ENCODE measurements around the gene TJAP1. TPM values are rescaled to one million over a fixed set of nuclear protein-coding genes. Genes with fewer than 3 reads are reported as not detected.

Gene TJAP1
- total RNA-seq, 2 experiments from 2014 or later, result 30.2 to 32.9 TPM

DNA sequence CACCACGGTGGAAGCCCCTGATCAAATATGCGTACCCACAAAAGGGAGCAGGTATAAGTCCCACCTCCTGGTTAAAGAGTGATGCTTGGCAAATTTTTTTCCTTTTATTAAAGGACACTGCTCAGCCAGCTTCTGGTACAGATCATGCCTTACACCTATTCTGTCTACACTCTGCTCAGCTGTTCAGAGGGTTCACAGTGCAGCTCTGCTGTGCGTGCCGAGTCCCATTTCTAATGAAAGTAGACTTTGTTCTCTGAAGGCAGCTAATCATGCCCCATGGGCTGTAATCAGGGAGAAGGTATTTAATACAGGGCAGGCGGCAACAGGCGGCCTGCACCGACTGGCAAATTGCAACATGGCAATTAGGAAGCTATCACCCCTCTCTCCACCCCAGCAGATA lies 16.5 kb downstream of the TJAP1 start:
- no peaks in the 10 kb centered on the region for H3K9me3 Mint-ChIP-seq
- no peak for DNase-seq
- ATAC-seq, result no peak
- no peak overlapping the region for H3K4me3 Mint-ChIP-seq
- TF ChIP-seq, protein P1, sequence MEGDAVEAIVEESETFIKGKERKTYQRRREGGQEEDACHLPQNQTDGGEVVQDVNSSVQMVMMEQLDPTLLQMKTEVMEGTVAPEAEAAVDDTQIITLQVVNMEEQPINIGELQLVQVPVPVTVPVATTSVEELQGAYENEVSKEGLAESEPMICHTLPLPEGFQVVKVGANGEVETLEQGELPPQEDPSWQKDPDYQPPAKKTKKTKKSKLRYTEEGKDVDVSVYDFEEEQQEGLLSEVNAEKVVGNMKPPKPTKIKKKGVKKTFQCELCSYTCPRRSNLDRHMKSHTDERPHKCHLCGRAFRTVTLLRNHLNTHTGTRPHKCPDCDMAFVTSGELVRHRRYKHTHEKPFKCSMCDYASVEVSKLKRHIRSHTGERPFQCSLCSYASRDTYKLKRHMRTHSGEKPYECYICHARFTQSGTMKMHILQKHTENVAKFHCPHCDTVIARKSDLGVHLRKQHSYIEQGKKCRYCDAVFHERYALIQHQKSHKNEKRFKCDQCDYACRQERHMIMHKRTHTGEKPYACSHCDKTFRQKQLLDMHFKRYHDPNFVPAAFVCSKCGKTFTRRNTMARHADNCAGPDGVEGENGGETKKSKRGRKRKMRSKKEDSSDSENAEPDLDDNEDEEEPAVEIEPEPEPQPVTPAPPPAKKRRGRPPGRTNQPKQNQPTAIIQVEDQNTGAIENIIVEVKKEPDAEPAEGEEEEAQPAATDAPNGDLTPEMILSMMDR (IDR thresholded peaks at IDR 0.05), result no peak
- no peak overlapping the region for H3K27ac Mint-ChIP-seq
- ChIA-PET POLR2A (interaction anchor here (1.0 to 1.3 kb wide), 3 partner anchors 9 to 18 kb away, joined by 3 to 5 read pairs (median 3); partner anchors contain the start of gene TJAP1), CTCF (interaction anchor here (1.2 to 10.4 kb wide), 5 partner anchors 13 to 115 kb away, joined by 4 to 78 read pairs (median 6); no protein-coding TSS in a partner anchor)
- H3K4me1 Mint-ChIP-seq (ENCODE audit: low read depth), result peaks cover 19% of the 10 kb centered on the region
- no peaks in the 10 kb centered on the region for H3K36me3 Mint-ChIP-seq (ENCODE audit: low read depth)
- H3K27me3 Mint-ChIP-seq, result no peaks in the 10 kb centered on the region
- intact Hi-C loops (cut with micrococcal nuclease), result no loop called here

DNA sequence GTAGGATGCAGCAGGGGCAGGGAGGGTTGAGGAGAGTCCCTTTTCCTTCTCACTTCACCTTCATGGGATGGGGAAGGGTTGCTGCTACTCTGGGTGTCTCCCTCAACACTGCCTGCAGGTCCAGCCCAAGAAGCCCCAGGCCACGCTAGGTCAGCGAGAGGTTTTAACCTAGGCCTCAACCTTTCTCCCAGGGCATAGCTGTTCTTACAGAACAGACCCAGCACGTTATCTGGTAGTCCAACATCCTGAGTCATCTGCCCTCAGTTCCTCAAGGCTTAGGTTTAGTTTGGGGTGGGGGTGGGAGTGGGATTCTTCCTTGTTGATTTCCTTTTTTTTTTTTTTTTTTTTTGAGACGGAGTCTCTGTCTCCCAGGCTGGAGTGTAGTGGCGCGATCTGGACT lies 17.0 kb downstream of the TJAP1 start:
- H3K4me3 Mint-ChIP-seq, result no peak overlapping the region
- H3K9me3 Mint-ChIP-seq, result no peaks in the 10 kb centered on the region
- H3K27ac Mint-ChIP-seq, result no peak overlapping the region
- CTCF ChIA-PET, result interaction anchor here (1.5 to 10.4 kb wide), 4 partner anchors 8 to 114 kb away, joined by 4 to 78 read pairs (median 6); no protein-coding TSS in a partner anchor
- no peaks in the 10 kb centered on the region for H3K27me3 Mint-ChIP-seq
- POLR2A ChIA-PET, result interaction anchor here (1.0 to 2.6 kb wide), 3 partner anchors 9 to 22 kb away, joined by 3 to 8 read pairs (median 5); partner anchors contain the start of genes POLR1C and YIPF3
- intact Hi-C loops (cut with micrococcal nuclease), result no loop called here
- TF ChIP-seq, protein P1 (IDR thresholded peaks at IDR 0.05), result no peak
- no peaks in the 10 kb centered on the region for H3K36me3 Mint-ChIP-seq (ENCODE audit: low read depth)
- peaks cover 19% of the 10 kb centered on the region for H3K4me1 Mint-ChIP-seq (ENCODE audit: low read depth)
- ATAC-seq, result no peak
- no peak for DNase-seq

DNA sequence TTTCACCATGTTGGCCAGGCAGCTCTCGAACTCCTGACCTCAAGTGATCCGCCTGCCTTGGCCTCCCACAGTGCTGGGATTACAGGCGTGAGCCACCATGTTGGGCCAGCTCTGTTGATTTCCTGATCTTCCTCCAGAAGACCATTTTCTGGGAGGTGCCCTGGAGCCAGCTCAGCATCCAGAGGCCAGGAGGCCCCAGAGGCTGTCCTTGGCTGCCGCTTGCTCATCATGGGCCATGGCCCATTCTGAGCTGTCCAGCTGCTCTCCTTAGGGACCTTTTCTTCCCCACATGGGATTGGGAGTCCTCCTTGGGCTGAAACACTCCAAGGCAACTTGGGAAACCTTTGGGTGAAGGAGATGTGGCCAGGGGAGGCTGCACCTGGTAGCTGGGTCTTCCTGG lies 17.4 kb downstream of the TJAP1 start:
- intact Hi-C loops (cut with micrococcal nuclease), result no loop called here
- Mint-ChIP-seq H3K9me3 (no peaks in the 10 kb centered on the region), H3K36me3 (ENCODE audit: low read depth) (peaks cover 2% of the 10 kb centered on the region), H3K27ac (no peak overlapping the region), H3K4me3 (no peak overlapping the region), H3K4me1 (ENCODE audit: low read depth) (peaks cover 19% of the 10 kb centered on the region), H3K27me3 (no peaks in the 10 kb centered on the region)
- ChIA-PET POLR2A (interaction anchor here (1.3 to 2.6 kb wide), 2 partner anchors 17 to 22 kb away, joined by 3 to 8 read pairs; partner anchors contain the start of genes POLR1C and YIPF3), CTCF (interaction anchor here (1.5 to 10.4 kb wide), 4 partner anchors 8 to 114 kb away, joined by 4 to 78 read pairs (median 6); no protein-coding TSS in a partner anchor)
- TF ChIP-seq, protein P1 (IDR thresholded peaks at IDR 0.05), result no peak
- ATAC-seq (no peak), DNase-seq (no peak)

DNA sequence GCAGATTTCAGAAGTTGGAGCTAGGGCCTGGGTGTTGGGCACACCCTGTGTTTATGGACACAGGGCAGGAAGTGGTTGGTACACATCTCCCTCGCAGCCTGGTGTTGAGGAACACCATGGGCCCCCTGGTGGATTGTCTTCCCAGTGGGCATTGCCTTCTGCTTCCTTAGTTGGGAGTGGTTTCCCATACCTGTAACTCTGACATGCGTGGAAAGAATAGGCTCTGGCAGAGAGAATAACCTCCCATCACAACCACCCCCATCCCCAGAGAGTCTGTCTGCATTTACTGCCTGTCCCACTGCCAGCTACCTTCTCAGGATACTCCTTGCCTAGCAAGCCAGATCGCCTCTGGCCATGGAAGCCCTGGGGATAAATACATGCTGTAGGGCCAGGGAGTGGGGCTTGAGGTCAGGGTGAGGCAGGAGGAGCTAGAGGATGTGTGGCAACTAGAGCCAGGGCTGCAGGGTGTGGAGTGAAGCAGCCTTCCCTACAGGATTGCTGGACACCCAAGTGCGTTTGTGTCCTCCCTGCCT lies 18.1 kb downstream of the TJAP1 start:
- H3K9me3 Mint-ChIP-seq, result no peaks in the 10 kb centered on the region
- no peak for DNase-seq
- intact Hi-C loops (cut with micrococcal nuclease), result no loop called here

More for the DNA sequence above, 18.1 kb downstream of the TJAP1 start:
- no peak for ATAC-seq
- ChIA-PET POLR2A (interaction anchor here (0.8 to 2.6 kb wide), 2 partner anchors 21 to 214 kb away, joined by 3 to 8 read pairs; partner anchors contain the start of genes POLR1C and YIPF3), CTCF (interaction anchor here (0.9 to 10.4 kb wide), 5 partner anchors 9 to 113 kb away, joined by 3 to 78 read pairs (median 6); no protein-coding TSS in a partner anchor)
- TF ChIP-seq, protein P1 (IDR thresholded peaks at IDR 0.05), result no peak
- no peak overlapping the region for H3K4me3 Mint-ChIP-seq
- peaks cover 3% of the 10 kb centered on the region for H3K36me3 Mint-ChIP-seq (ENCODE audit: low read depth)
- no peaks in the 10 kb centered on the region for H3K27me3 Mint-ChIP-seq
- peaks cover 19% of the 10 kb centered on the region for H3K4me1 Mint-ChIP-seq (ENCODE audit: low read depth)
- H3K27ac Mint-ChIP-seq, result no peak overlapping the region
